HCT116 (cell line): ENCODE data around the gene KANK4. TPM values are rescaled to one million over a fixed set of nuclear protein-coding genes. Genes with fewer than 3 reads are reported as not detected.

Experiments
- ATAC-seq: fragments of 200-7000 bp; cut with Tn5 transposase; 2 replicates; pipeline ENCODE4 v1.9.1; 2020; ENCODE audit warnings: mild to moderate bottlenecking, moderate library complexity
- BruUV-seq: library from RNA; stranded (reverse); fragments of 400-500 nt; replicated peaks from 2 replicates; lab custom pipeline; 2021; lab: Mats Ljungman, UMichigan
- CTCF ChIA-PET: fragments of 300-600 bp; sonication (Branson Sonifier 250); formaldehyde crosslinking; loops from one replicate; lab custom pipeline; 2021; ENCODE audit warnings: antibody characterized with exemption; lab: Charles Lee
- POLR2A ChIA-PET: fragments of 300-600, 350-600 bp; sonication (Branson Sonifier 250); formaldehyde crosslinking; loops from one replicate; lab custom pipeline; 2021; ENCODE audit warnings: antibody characterized with exemption; lab: Charles Lee
- RAD21 ChIA-PET, 2 experiments: fragments of 300-600 bp; sonication (Branson Sonifier 250); formaldehyde crosslinking; loops; one replicate each; lab custom pipeline; 2023; ENCODE audit warnings: low total read pairs in 2 of 2; ENCODE audit not compliant: uncharacterized antibody in 2 of 2, unreplicated experiment in 2 of 2, low non-redundant PET in 1 of 2; lab: Charles Lee
- DNase-seq: peaks from one replicate; pipeline ENCODE4 v3.0.0-alpha.2; 2010; ENCODE audit warnings: low read depth, low spot score
- H2AFZ ChIP-seq: fragments of 200-600 bp; shearing (Covaris generic), sonication (generic); 2 replicates; pipeline ENCODE4 v1.6.1; 2017; ENCODE audit warnings: low read depth, mixed run types, mixed read lengths, antibody characterized with exemption, low read length; ENCODE audit not compliant: poor library complexity, severe bottlenecking
- H3K27ac ChIP-seq: 2 replicates; pipeline ENCODE4 v1.5.1; 2012; ENCODE audit warnings: low read depth, low read length
- H3K27me3 ChIP-seq: fragments of 200-600 bp; sonication (generic); 2 replicates; pipeline ENCODE4 v1.6.1; 2016; ENCODE audit warnings: mixed run types, low read length, mixed read lengths; ENCODE audit not compliant: insufficient read depth
- H3K36me3 ChIP-seq, 2 experiments: fragments of 200-500 bp in 1 of 2; fragments of 200-600 bp in 1 of 2; sonication (Bioruptor generic) in 1 of 2; sonication (generic) in 1 of 2; 2 replicates each; pipeline versions ENCODE4 v1.5.1 to v1.6.1; 2014 to 2016; ENCODE audit warnings: low read length in 2 of 2, inconsistent platforms in 1 of 2, mixed read lengths in 1 of 2, mixed run types in 1 of 2; ENCODE audit not compliant: insufficient read depth in 2 of 2, control insufficient read depth in 1 of 2
- H3K4me1 ChIP-seq, 2 experiments: fragments of 200-600 bp in 1 of 2; sonication (generic) in 1 of 2; 2 replicates each; pipeline versions ENCODE4 v1.5.1 to v1.6.1; 2012 to 2017; ENCODE audit warnings: low read length in 2 of 2, inconsistent platforms in 1 of 2, mild to moderate bottlenecking in 1 of 2, mixed read lengths in 1 of 2, mixed run types in 1 of 2, moderate library complexity in 1 of 2; ENCODE audit not compliant: insufficient read depth in 2 of 2, control insufficient read depth in 1 of 2
- H3K4me2 ChIP-seq: fragments of 200-600 bp; sonication (generic); 2 replicates; pipeline ENCODE4 v1.6.1; 2017; ENCODE audit warnings: mixed run types, low read length, mixed read lengths
- H3K4me3 ChIP-seq, 2 experiments: fragments of 200-600 bp in 1 of 2; sonication (generic) in 1 of 2; replicated peaks in 1 of 2; 2 replicates each; pipeline ENCODE4 v1.5.1; 2011 to 2016; ENCODE audit warnings: low read length in 2 of 2, control low read depth in 1 of 2, low read depth in 1 of 2, mild to moderate bottlenecking in 1 of 2, mixed read lengths in 1 of 2, mixed run types in 1 of 2
- H3K79me2 ChIP-seq: fragments of 200-600 bp; sonication (generic); 2 replicates; pipeline ENCODE4 v1.6.1; 2017; ENCODE audit warnings: mild to moderate bottlenecking, mixed run types, low read length, moderate library complexity, mixed read lengths; ENCODE audit not compliant: insufficient read depth
- H3K9ac ChIP-seq: fragments of 200-600 bp; sonication (generic); 2 replicates; pipeline ENCODE4 v1.6.1; 2016; ENCODE audit warnings: low read length, mixed read lengths
- H3K9me2 ChIP-seq: fragments of 200-600 bp; sonication (generic), shearing (Covaris generic); 2 replicates; pipeline ENCODE4 v1.6.1; 2017; ENCODE audit warnings: mixed run types, mild to moderate bottlenecking, moderate library complexity; ENCODE audit not compliant: insufficient read depth
- H3K9me3 ChIP-seq, 2 experiments: fragments of 200-500 bp in 1 of 2; fragments of 200-600 bp in 1 of 2; sonication (Bioruptor generic) in 1 of 2; sonication (generic) in 1 of 2; 2 replicates each; pipeline ENCODE4 v1.6.1; 2014 to 2017; ENCODE audit warnings: low read length in 2 of 2, mixed read lengths in 2 of 2, inconsistent platforms in 1 of 2, low read depth in 1 of 2, mild to moderate bottlenecking in 1 of 2, mixed run types in 1 of 2, moderate library complexity in 1 of 2; ENCODE audit not compliant: control insufficient read depth in 1 of 2, insufficient read depth in 1 of 2
- H4K20me1 ChIP-seq: fragments of 200-600 bp; sonication (generic), shearing (Covaris generic); 2 replicates; pipeline ENCODE4 v1.6.1; 2017; ENCODE audit warnings: mixed run types, mild to moderate bottlenecking, moderate library complexity; ENCODE audit not compliant: insufficient read depth
- ATF3 ChIP-seq: IDR thresholded peaks from 2 replicates; pipeline ENCODE4 v1.6.1; 2012
- CEBPB ChIP-seq: IDR thresholded peaks from 2 replicates; pipeline ENCODE4 v1.6.1; 2012; ENCODE audit warnings: low read depth
- ELF1 ChIP-seq: IDR thresholded peaks from 2 replicates; pipeline ENCODE4 v1.6.1; 2012; ENCODE audit warnings: low read depth, borderline replicate concordance
- EZH2 ChIP-seq: fragments of 200-600 bp; sonication (generic); IDR thresholded peaks from 2 replicates; pipeline ENCODE4 v1.6.1; 2017; ENCODE audit warnings: antibody characterized with exemption, mixed run types
- FOSL1 ChIP-seq: IDR thresholded peaks from 2 replicates; pipeline ENCODE4 v1.6.1; 2012; ENCODE audit warnings: low read depth
- JUND ChIP-seq: IDR thresholded peaks from 2 replicates; pipeline ENCODE4 v1.6.1; 2012
- POLR2A ChIP-seq: IDR thresholded peaks from 2 replicates; pipeline ENCODE4 v1.7.0; 2011; ENCODE audit warnings: borderline replicate concordance; ENCODE audit not compliant: insufficient read depth, insufficient read length; ENCODE audit errors: extremely low read depth
- POLR2AphosphoS5 ChIP-seq: IDR thresholded peaks from 2 replicates; pipeline ENCODE4 v1.6.1; 2011; ENCODE audit warnings: mild to moderate bottlenecking, low read depth, low read length, moderate library complexity
- RAD21 ChIP-seq: IDR thresholded peaks from 2 replicates; pipeline ENCODE4 v1.6.1; 2012; ENCODE audit warnings: low read depth, mild to moderate bottlenecking
- SIN3A ChIP-seq: IDR thresholded peaks from 2 replicates; pipeline ENCODE4 v1.6.1; 2012; ENCODE audit warnings: low read depth
- SP1 ChIP-seq: IDR thresholded peaks from 2 replicates; pipeline ENCODE4 v1.6.1; 2012; ENCODE audit warnings: low read depth
- SRF ChIP-seq: IDR thresholded peaks from 2 replicates; pipeline ENCODE4 v1.6.1; 2012; ENCODE audit warnings: low read depth
- TCF7L2 ChIP-seq: IDR thresholded peaks from 2 replicates; pipeline ENCODE4 v1.7.0; 2011; ENCODE audit warnings: borderline replicate concordance, inconsistent platforms; ENCODE audit not compliant: insufficient read depth, insufficient read length; ENCODE audit errors: extremely low read depth
- YY1 ChIP-seq: IDR thresholded peaks from 2 replicates; pipeline ENCODE4 v1.6.1; 2011; ENCODE audit warnings: low read length, low read depth, moderate library complexity, mild to moderate bottlenecking; ENCODE audit not compliant: insufficient replicate concordance; ENCODE audit errors: extremely low read depth
- intact Hi-C: fragments of 100-400 bp; cut with micrococcal nuclease; formaldehyde crosslinking; loops from 2 replicates; pipeline ENCODE4 v1.10.0; 2022
- total RNA-seq: library from RNA; stranded (reverse); gene quantifications from one replicate; pipeline ENCODE4 v1.2.1, GENCODE V29; 2021; ENCODE audit not compliant: unreplicated experiment
- TF ChIP-seq, protein P1 (sequence below), 3 experiments: fragments of 200-600 bp in 1 of 3; sonication (generic) in 1 of 3; IDR thresholded peaks in 2 of 3; conservative IDR thresholded peaks in 1 of 3; 2 replicates each; pipeline ENCODE4 v1.5.1; 2012 to 2017; ENCODE audit warnings: low read depth in 2 of 3, low read length in 2 of 3, antibody characterized with exemption in 1 of 3, borderline replicate concordance in 1 of 3, control low read depth in 1 of 3, mild to moderate bottlenecking in 1 of 3, mixed read lengths in 1 of 3, mixed run types in 1 of 3, moderate library complexity in 1 of 3; ENCODE audit not compliant: insufficient read depth in 1 of 3
- TF ChIP-seq, protein P2 (sequence below): IDR thresholded peaks from 2 replicates; pipeline ENCODE4 v1.6.1; 2012
- TF ChIP-seq, protein P3 (sequence below): IDR thresholded peaks from 2 replicates; pipeline ENCODE4 v1.6.1; 2012; ENCODE audit warnings: low read depth

Gene KANK4
- total RNA-seq, 1 experiment from 2014 or later, result not detected

DNA sequence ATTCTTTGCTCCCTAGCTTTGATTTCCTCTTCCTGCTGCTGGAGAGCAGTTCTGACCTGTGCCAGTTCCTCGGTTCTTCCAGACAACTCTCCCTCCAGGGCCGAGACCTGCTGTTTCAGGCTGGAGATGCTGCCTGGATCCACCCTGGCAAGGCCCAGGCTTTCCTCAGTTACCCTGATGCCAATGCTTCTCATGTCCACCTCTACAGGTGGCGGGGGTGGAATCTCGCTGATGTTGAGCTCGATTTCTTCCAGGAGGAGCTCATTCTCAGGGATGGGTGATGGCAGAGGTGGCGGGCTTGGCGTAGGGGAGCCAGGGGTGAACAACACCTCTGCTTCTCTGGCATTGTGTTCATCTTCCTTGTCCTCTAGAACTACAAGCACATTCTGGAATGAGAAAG lies 45.3 kb downstream of the KANK4 start:
- no peaks in the 10 kb centered on the region for H3K9me3 ChIP-seq
- CTCF ChIA-PET, result no interaction called here

More for the DNA sequence above, 45.3 kb downstream of the KANK4 start:
- Histone ChIP-seq H3K9ac (no peak overlapping the region), H2AFZ (no peak overlapping the region), H3K27ac (no peak overlapping the region), H3K9me2 (no peaks in the 10 kb centered on the region), H3K79me2 (no peaks in the 10 kb centered on the region)
- ChIA-PET RAD21 (no interaction called here), POLR2A (no interaction called here)
- DNase-seq, result no peak
- intact Hi-C loops, result no loop called here
- ATAC-seq, result no peak
- TF ChIP-seq POLR2A (no peak), SRF (no peak), SP1 (no peak), POLR2AphosphoS5 (no peak), TCF7L2 (no peak), SIN3A (no peak), JUND (no peak), CEBPB (no peak), YY1 (no peak), ELF1 (no peak), RAD21 (no peak), FOSL1 (no peak), EZH2 (no peak), ATF3 (no peak)
- TF ChIP-seq, protein P1, sequence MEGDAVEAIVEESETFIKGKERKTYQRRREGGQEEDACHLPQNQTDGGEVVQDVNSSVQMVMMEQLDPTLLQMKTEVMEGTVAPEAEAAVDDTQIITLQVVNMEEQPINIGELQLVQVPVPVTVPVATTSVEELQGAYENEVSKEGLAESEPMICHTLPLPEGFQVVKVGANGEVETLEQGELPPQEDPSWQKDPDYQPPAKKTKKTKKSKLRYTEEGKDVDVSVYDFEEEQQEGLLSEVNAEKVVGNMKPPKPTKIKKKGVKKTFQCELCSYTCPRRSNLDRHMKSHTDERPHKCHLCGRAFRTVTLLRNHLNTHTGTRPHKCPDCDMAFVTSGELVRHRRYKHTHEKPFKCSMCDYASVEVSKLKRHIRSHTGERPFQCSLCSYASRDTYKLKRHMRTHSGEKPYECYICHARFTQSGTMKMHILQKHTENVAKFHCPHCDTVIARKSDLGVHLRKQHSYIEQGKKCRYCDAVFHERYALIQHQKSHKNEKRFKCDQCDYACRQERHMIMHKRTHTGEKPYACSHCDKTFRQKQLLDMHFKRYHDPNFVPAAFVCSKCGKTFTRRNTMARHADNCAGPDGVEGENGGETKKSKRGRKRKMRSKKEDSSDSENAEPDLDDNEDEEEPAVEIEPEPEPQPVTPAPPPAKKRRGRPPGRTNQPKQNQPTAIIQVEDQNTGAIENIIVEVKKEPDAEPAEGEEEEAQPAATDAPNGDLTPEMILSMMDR (IDR thresholded peaks at IDR 0.05 in 2 of 3, conservative IDR thresholded peaks at IDR 0.05 in 1 of 3; ENCODE audit: borderline replicate concordance in 1 of 3, insufficient read depth in 1 of 3, low read depth in 2 of 3, low read length in 2 of 3), result no peak
- TF ChIP-seq, protein P2, sequence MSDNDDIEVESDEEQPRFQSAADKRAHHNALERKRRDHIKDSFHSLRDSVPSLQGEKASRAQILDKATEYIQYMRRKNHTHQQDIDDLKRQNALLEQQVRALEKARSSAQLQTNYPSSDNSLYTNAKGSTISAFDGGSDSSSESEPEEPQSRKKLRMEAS, result no peak
- TF ChIP-seq, protein P3, sequence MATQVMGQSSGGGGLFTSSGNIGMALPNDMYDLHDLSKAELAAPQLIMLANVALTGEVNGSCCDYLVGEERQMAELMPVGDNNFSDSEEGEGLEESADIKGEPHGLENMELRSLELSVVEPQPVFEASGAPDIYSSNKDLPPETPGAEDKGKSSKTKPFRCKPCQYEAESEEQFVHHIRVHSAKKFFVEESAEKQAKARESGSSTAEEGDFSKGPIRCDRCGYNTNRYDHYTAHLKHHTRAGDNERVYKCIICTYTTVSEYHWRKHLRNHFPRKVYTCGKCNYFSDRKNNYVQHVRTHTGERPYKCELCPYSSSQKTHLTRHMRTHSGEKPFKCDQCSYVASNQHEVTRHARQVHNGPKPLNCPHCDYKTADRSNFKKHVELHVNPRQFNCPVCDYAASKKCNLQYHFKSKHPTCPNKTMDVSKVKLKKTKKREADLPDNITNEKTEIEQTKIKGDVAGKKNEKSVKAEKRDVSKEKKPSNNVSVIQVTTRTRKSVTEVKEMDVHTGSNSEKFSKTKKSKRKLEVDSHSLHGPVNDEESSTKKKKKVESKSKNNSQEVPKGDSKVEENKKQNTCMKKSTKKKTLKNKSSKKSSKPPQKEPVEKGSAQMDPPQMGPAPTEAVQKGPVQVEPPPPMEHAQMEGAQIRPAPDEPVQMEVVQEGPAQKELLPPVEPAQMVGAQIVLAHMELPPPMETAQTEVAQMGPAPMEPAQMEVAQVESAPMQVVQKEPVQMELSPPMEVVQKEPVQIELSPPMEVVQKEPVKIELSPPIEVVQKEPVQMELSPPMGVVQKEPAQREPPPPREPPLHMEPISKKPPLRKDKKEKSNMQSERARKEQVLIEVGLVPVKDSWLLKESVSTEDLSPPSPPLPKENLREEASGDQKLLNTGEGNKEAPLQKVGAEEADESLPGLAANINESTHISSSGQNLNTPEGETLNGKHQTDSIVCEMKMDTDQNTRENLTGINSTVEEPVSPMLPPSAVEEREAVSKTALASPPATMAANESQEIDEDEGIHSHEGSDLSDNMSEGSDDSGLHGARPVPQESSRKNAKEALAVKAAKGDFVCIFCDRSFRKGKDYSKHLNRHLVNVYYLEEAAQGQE, result no peak
- TF ChIP-seq, all 23 proteins: peak for 0
- Histone ChIP-seq H3K36me3 (no peaks in the 10 kb centered on the region), H3K4me1 (no peaks in the 10 kb centered on the region), H3K4me2 (no peak overlapping the region), H3K27me3 (no peaks in the 10 kb centered on the region), H4K20me1 (no peaks in the 10 kb centered on the region), H3K4me3 (no peak overlapping the region)
- BruUV-seq, result no TSS peak
